HCT116 (cell line): Measurements from ENCODE around the gene SLC52A1. TPM values are rescaled to one million over a fixed set of nuclear protein-coding genes. Genes with fewer than 3 reads are reported as not detected.
A peak's percentile ranks its signal among the peaks of the same experiment; 100 is the strongest.

Experiments
- ATAC-seq: fragments of 200-7000 bp; cut with Tn5 transposase; 2 replicates; pipeline ENCODE4 v1.9.1; 2020; ENCODE audit warnings: mild to moderate bottlenecking, moderate library complexity
- BruUV-seq: library from RNA; stranded (reverse); fragments of 400-500 nt; replicated peaks from 2 replicates; lab custom pipeline; 2021; lab: Mats Ljungman, UMichigan
- CTCF ChIA-PET: fragments of 300-600 bp; sonication (Branson Sonifier 250); formaldehyde crosslinking; loops from one replicate; lab custom pipeline; 2021; ENCODE audit warnings: antibody characterized with exemption; lab: Charles Lee
- POLR2A ChIA-PET: fragments of 300-600, 350-600 bp; sonication (Branson Sonifier 250); formaldehyde crosslinking; loops from one replicate; lab custom pipeline; 2021; ENCODE audit warnings: antibody characterized with exemption; lab: Charles Lee
- RAD21 ChIA-PET, 2 experiments: fragments of 300-600 bp; sonication (Branson Sonifier 250); formaldehyde crosslinking; loops; one replicate each; lab custom pipeline; 2023; ENCODE audit warnings: low total read pairs in 2 of 2; ENCODE audit not compliant: uncharacterized antibody in 2 of 2, unreplicated experiment in 2 of 2, low non-redundant PET in 1 of 2; lab: Charles Lee
- DNase-seq: peaks from one replicate; pipeline ENCODE4 v3.0.0-alpha.2; 2010; ENCODE audit warnings: low read depth, low spot score
- H2AFZ ChIP-seq: fragments of 200-600 bp; shearing (Covaris generic), sonication (generic); 2 replicates; pipeline ENCODE4 v1.6.1; 2017; ENCODE audit warnings: low read depth, mixed run types, mixed read lengths, antibody characterized with exemption, low read length; ENCODE audit not compliant: poor library complexity, severe bottlenecking
- H3K27ac ChIP-seq: 2 replicates; pipeline ENCODE4 v1.5.1; 2012; ENCODE audit warnings: low read depth, low read length
- H3K27me3 ChIP-seq: fragments of 200-600 bp; sonication (generic); 2 replicates; pipeline ENCODE4 v1.6.1; 2016; ENCODE audit warnings: mixed run types, low read length, mixed read lengths; ENCODE audit not compliant: insufficient read depth
- H3K36me3 ChIP-seq, 2 experiments: fragments of 200-500 bp in 1 of 2; fragments of 200-600 bp in 1 of 2; sonication (Bioruptor generic) in 1 of 2; sonication (generic) in 1 of 2; 2 replicates each; pipeline versions ENCODE4 v1.5.1 to v1.6.1; 2014 to 2016; ENCODE audit warnings: low read length in 2 of 2, inconsistent platforms in 1 of 2, mixed read lengths in 1 of 2, mixed run types in 1 of 2; ENCODE audit not compliant: insufficient read depth in 2 of 2, control insufficient read depth in 1 of 2
- H3K4me1 ChIP-seq, 2 experiments: fragments of 200-600 bp in 1 of 2; sonication (generic) in 1 of 2; 2 replicates each; pipeline versions ENCODE4 v1.5.1 to v1.6.1; 2012 to 2017; ENCODE audit warnings: low read length in 2 of 2, inconsistent platforms in 1 of 2, mild to moderate bottlenecking in 1 of 2, mixed read lengths in 1 of 2, mixed run types in 1 of 2, moderate library complexity in 1 of 2; ENCODE audit not compliant: insufficient read depth in 2 of 2, control insufficient read depth in 1 of 2
- H3K4me2 ChIP-seq: fragments of 200-600 bp; sonication (generic); 2 replicates; pipeline ENCODE4 v1.6.1; 2017; ENCODE audit warnings: mixed run types, low read length, mixed read lengths
- H3K4me3 ChIP-seq, 2 experiments: fragments of 200-600 bp in 1 of 2; sonication (generic) in 1 of 2; replicated peaks in 1 of 2; 2 replicates each; pipeline ENCODE4 v1.5.1; 2011 to 2016; ENCODE audit warnings: low read length in 2 of 2, control low read depth in 1 of 2, low read depth in 1 of 2, mild to moderate bottlenecking in 1 of 2, mixed read lengths in 1 of 2, mixed run types in 1 of 2
- H3K79me2 ChIP-seq: fragments of 200-600 bp; sonication (generic); 2 replicates; pipeline ENCODE4 v1.6.1; 2017; ENCODE audit warnings: mild to moderate bottlenecking, mixed run types, low read length, moderate library complexity, mixed read lengths; ENCODE audit not compliant: insufficient read depth
- H3K9ac ChIP-seq: fragments of 200-600 bp; sonication (generic); 2 replicates; pipeline ENCODE4 v1.6.1; 2016; ENCODE audit warnings: low read length, mixed read lengths
- H3K9me2 ChIP-seq: fragments of 200-600 bp; sonication (generic), shearing (Covaris generic); 2 replicates; pipeline ENCODE4 v1.6.1; 2017; ENCODE audit warnings: mixed run types, mild to moderate bottlenecking, moderate library complexity; ENCODE audit not compliant: insufficient read depth
- H3K9me3 ChIP-seq, 2 experiments: fragments of 200-500 bp in 1 of 2; fragments of 200-600 bp in 1 of 2; sonication (Bioruptor generic) in 1 of 2; sonication (generic) in 1 of 2; 2 replicates each; pipeline ENCODE4 v1.6.1; 2014 to 2017; ENCODE audit warnings: low read length in 2 of 2, mixed read lengths in 2 of 2, inconsistent platforms in 1 of 2, low read depth in 1 of 2, mild to moderate bottlenecking in 1 of 2, mixed run types in 1 of 2, moderate library complexity in 1 of 2; ENCODE audit not compliant: control insufficient read depth in 1 of 2, insufficient read depth in 1 of 2
- H4K20me1 ChIP-seq: fragments of 200-600 bp; sonication (generic), shearing (Covaris generic); 2 replicates; pipeline ENCODE4 v1.6.1; 2017; ENCODE audit warnings: mixed run types, mild to moderate bottlenecking, moderate library complexity; ENCODE audit not compliant: insufficient read depth
- ELF1 ChIP-seq: IDR thresholded peaks from 2 replicates; pipeline ENCODE4 v1.6.1; 2012; ENCODE audit warnings: low read depth, borderline replicate concordance
- POLR2A ChIP-seq: IDR thresholded peaks from 2 replicates; pipeline ENCODE4 v1.7.0; 2011; ENCODE audit warnings: borderline replicate concordance; ENCODE audit not compliant: insufficient read depth, insufficient read length; ENCODE audit errors: extremely low read depth
- SIN3A ChIP-seq: IDR thresholded peaks from 2 replicates; pipeline ENCODE4 v1.6.1; 2012; ENCODE audit warnings: low read depth
- SP1 ChIP-seq: IDR thresholded peaks from 2 replicates; pipeline ENCODE4 v1.6.1; 2012; ENCODE audit warnings: low read depth
- ZFX ChIP-seq: fragments of 450-650 bp; IDR thresholded peaks from 2 replicates; pipeline ENCODE4 v1.6.1; 2017
- ZNF274 ChIP-seq: fragments of 200-500 bp; sonication (Bioruptor generic); IDR thresholded peaks from 2 replicates; pipeline ENCODE4 v1.6.1; 2014; ENCODE audit warnings: mild to moderate bottlenecking, low read depth, low read length, inconsistent platforms
- intact Hi-C: fragments of 100-400 bp; cut with micrococcal nuclease; formaldehyde crosslinking; loops from 2 replicates; pipeline ENCODE4 v1.10.0; 2022
- total RNA-seq: library from RNA; stranded (reverse); gene quantifications from one replicate; pipeline ENCODE4 v1.2.1, GENCODE V29; 2021; ENCODE audit not compliant: unreplicated experiment
- TF ChIP-seq, protein P1 (sequence below): IDR thresholded peaks from 2 replicates; pipeline ENCODE4 v1.6.1; 2012

SLC52A1 gene
- total RNA-seq, 1 experiment from 2014 or later, result not detected

DNA sequence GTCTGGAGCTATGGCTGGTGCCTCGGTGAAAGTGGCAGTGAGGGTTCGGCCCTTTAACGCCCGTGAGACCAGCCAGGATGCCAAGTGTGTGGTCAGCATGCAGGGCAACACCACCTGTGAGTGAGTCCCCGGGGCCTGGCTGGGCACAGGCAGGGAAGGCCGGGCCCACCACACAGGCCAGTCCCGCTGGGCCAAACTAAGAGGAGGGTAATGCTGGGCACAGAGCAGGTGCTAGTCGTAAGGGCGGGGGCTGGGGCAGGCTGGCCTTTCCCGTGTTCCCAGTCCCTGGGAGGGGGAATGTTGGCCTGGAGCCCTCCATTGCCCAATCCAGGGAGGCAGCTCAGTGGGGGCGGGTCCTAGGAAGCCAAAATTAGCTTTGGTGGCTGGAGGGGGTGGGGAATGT, 35.0 kb downstream of the SLC52A1 start:
- Histone ChIP-seq H3K4me2 (no peak overlapping the region), H3K9me2 (no peaks in the 10 kb centered on the region), H3K36me3 (peaks cover 31 to 34% of the 10 kb centered on the region in 2 experiments), H3K79me2 (peaks cover 34% of the 10 kb centered on the region), H4K20me1 (no peaks in the 10 kb centered on the region), H3K9ac (no peak overlapping the region), H3K4me1 (peaks cover 16 to 33% of the 10 kb centered on the region in 2 experiments), H2AFZ (no peak overlapping the region), H3K27me3 (no peaks in the 10 kb centered on the region), H3K9me3 (no peaks in the 10 kb centered on the region), H3K4me3 (no peak overlapping the region), H3K27ac (peak overlapping the region; percentile 31; the same call in 1 of the 2 replicates)
- TF ChIP-seq, protein P1, sequence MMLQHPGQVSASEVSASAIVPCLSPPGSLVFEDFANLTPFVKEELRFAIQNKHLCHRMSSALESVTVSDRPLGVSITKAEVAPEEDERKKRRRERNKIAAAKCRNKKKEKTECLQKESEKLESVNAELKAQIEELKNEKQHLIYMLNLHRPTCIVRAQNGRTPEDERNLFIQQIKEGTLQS, result no peak
- TF ChIP-seq ZFX, result no peak
- ATAC-seq, result no peak
- ChIA-PET RAD21 (no interaction called here), CTCF (no interaction called here), POLR2A (no interaction called here)
- DNase-seq, result no peak
- no TSS peak for BruUV-seq
- intact Hi-C loops, result no loop called here

DNA sequence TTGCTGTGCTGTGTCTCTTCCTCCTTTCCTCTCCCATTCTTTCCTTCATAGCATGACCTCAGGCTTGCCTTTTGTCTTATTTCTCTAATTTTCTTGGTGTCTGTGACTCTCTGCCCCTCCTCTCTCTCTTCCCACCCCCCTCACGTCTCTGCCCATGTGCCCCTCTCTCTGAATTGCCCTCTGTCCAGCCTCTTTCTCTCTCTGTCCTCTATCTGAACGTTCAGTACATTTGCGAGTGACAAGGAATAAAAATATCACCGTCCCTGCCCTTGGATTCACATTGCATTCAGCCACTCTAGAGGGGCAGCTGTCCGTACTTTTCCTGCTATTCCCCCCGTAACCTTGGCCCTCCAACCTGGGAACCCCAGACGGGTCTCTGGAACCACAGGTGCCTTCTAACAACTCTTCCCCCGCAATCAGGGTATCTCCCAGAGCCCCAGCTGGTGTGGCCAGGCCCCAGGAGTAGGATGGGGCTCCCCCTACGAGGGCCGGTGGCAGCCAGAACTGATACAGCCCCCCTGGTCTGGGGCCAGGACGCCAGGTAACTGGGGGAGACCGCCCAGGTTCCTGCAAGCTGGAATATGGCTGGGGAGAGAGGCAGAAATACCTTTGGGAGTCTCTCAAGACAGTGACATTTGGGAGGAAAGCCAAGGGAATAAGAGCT, 35.7 kb downstream of the SLC52A1 start:
- ChIA-PET RAD21 (no interaction called here), CTCF (no interaction called here)
- H3K9ac ChIP-seq, result peak overlapping the region; percentile 90
- no peak for TF ChIP-seq ELF1
- TF ChIP-seq POLR2A, result no peak
- no peak for TF ChIP-seq SIN3A
- no peak for TF ChIP-seq ZFX
- TF ChIP-seq ZNF274, result no peak
- TF ChIP-seq SP1, result no peak
- TF ChIP-seq, all 23 proteins: peak for 0
- H3K36me3 ChIP-seq, result peaks cover 24 to 28% of the 10 kb centered on the region in 2 experiments
- H3K27ac ChIP-seq, result peak overlapping the region; percentile 93
- peaks cover 16 to 33% of the 10 kb centered on the region in 2 experiments for H3K4me1 ChIP-seq
- H3K9me3 ChIP-seq, result no peaks in the 10 kb centered on the region
- intact Hi-C loops, result no loop called here
- no peaks in the 10 kb centered on the region for H4K20me1 ChIP-seq
- ATAC-seq (no peak), DNase-seq (no peak)
- peak overlapping the region; percentile 92 to 95 for H3K4me3 ChIP-seq
- H3K9me2 ChIP-seq, result no peaks in the 10 kb centered on the region
- peaks cover 34% of the 10 kb centered on the region for H3K79me2 ChIP-seq
- POLR2A ChIA-PET, result no interaction called here
- TSS peak; percentile 67 for BruUV-seq
- H2AFZ ChIP-seq, result no peak overlapping the region
- H3K4me2 ChIP-seq, result peak overlapping the region; percentile 99
- H3K27me3 ChIP-seq, result no peaks in the 10 kb centered on the region
